ENCODE data around the gene RCAN3.
A peak's percentile ranks its signal among the peaks of the same experiment; 100 is the strongest.
"Not testable (repeated sequence)": the region's sequence is repeated elsewhere in the genome, so short reads cannot be mapped to it uniquely, and the experiment has no call there.

RCAN3 gene

GRCh38 chr1:24513706-24514105 is 11.1 kb downstream of the RCAN3 start:
- DNase-seq, result no peak

- no peak for DNase-seq
These were observed 12.3 kb downstream of the RCAN3 start for GRCh38 chr1:24514946-24515345.

GRCh38 chr1:24515671-24516209 is 13.1 kb downstream of the RCAN3 start:
- not testable (repeated sequence) for DNase-seq

- no peak for DNase-seq
These were observed 13.9 kb downstream of the RCAN3 start for GRCh38 chr1:24516506-24516905.

- no peak for DNase-seq
These were observed 15.3 kb downstream of the RCAN3 start for GRCh38 chr1:24517898-24518297.

- DNase-seq, result not testable (repeated sequence)
These were observed 17.6 kb downstream of the RCAN3 start for GRCh38 chr1:24520282-24520681.

- no peak for DNase-seq
These were observed 23.0 kb downstream of the RCAN3 start for GRCh38 chr1:24525606-24526005.

GRCh38 chr1:24526045-24526444 is 23.4 kb downstream of the RCAN3 start:
- no peak for DNase-seq

- peak in 1 of 56 donors; percentile 44 for DNase-seq
These were observed 24.4 kb downstream of the RCAN3 start for GRCh38 chr1:24526940-24527542.

- no peak for DNase-seq
These were observed 26.1 kb downstream of the RCAN3 start for GRCh38 chr1:24528744-24529143.

- DNase-seq, result not testable (repeated sequence)
These were observed 26.7 kb downstream of the RCAN3 start for GRCh38 chr1:24529292-24529691.

GRCh38 chr1:24535021-24535424 is 32.4 kb downstream of the RCAN3 start:
- no peak for DNase-seq

- no peak for DNase-seq
These were observed 33.1 kb downstream of the RCAN3 start for GRCh38 chr1:24535778-24536177.

GRCh38 chr1:24536391-24536840 is 33.8 kb downstream of the RCAN3 start:
- DNase-seq, result no peak

GRCh38 chr1:24540051-24540905 is 37.6 kb downstream of the RCAN3 start:
- DNase-seq, result no peak

- DNase-seq, result no peak
These were observed 38.5 kb downstream of the RCAN3 start for GRCh38 chr1:24540906-24541710.

- DNase-seq, result peak in 11 of 56 donors; percentile 2 to 55 (median 19)
These were observed 39.2 kb downstream of the RCAN3 start for GRCh38 chr1:24541711-24542346.

GRCh38 chr1:24544239-24544638 is 41.6 kb downstream of the RCAN3 start:
- DNase-seq, result no peak

GRCh38 chr1:24545662-24546061 is 43.0 kb downstream of the RCAN3 start:
- DNase-seq, result no peak

- DNase-seq, result no peak
These were observed 44.6 kb downstream of the RCAN3 start for GRCh38 chr1:24547195-24547594.

- DNase-seq, result no peak
These were observed 45.4 kb downstream of the RCAN3 start for GRCh38 chr1:24548070-24548469.
